Activated CD4-positive, alpha-beta memory T cell treated with anti-CD3 and anti-CD28 coated beads, Interleukin-2, amount 10 ng/mL, durations not matched to agents 7 days and 5 days (primary cell): ENCODE results near the gene PPP2R5C. TPM values are rescaled to one million over a fixed set of nuclear protein-coding genes. Genes with fewer than 3 reads are reported as not detected.
A peak's percentile ranks its signal among the peaks of the same experiment; 100 is the strongest.
"Not testable (repeated sequence)": the region's sequence is repeated elsewhere in the genome, so short reads cannot be mapped to it uniquely, and the experiment has no call there.

ENCODE experiments used
- CTCF ChIA-PET: fragments of 350-600 bp; sonication (Branson Sonifier 250); formaldehyde crosslinking; loops from one replicate; lab custom pipeline; 2021; ENCODE audit warnings: antibody characterized with exemption, inconsistent platforms; lab: Charles Lee
- POLR2A ChIA-PET: fragments of 350-600 bp; sonication (Branson Sonifier 250); formaldehyde crosslinking; loops from one replicate; lab custom pipeline; 2021; ENCODE audit warnings: antibody characterized with exemption; lab: Charles Lee
- DNase-seq: peaks from one replicate; pipeline ENCODE4 v3.0.0-alpha.2; 2020
- H3K27ac Mint-ChIP-seq: one replicate; pipeline ENCODE4 v1.8.0; 2021; ENCODE audit warnings: mild to moderate bottlenecking, mixed read lengths
- H3K27me3 Mint-ChIP-seq: one replicate; pipeline ENCODE4 v1.8.0; 2021; ENCODE audit warnings: mixed read lengths
- H3K36me3 Mint-ChIP-seq: one replicate; pipeline ENCODE4 v1.8.0; 2021; ENCODE audit warnings: low read depth, mixed read lengths
- H3K4me1 Mint-ChIP-seq: one replicate; pipeline ENCODE4 v1.8.0; 2021; ENCODE audit warnings: mixed read lengths
- H3K4me3 Mint-ChIP-seq: one replicate; pipeline ENCODE4 v1.8.0; 2021; ENCODE audit warnings: mild to moderate bottlenecking, mixed read lengths
- H3K9me3 Mint-ChIP-seq: one replicate; pipeline ENCODE4 v1.8.0; 2021; ENCODE audit warnings: mixed read lengths
- total RNA-seq, 2 experiments: library from RNA; stranded (reverse); gene quantifications; one replicate each; pipeline ENCODE4 v1.2.3, GENCODE V29; 2021

Gene PPP2R5C
- total RNA-seq, 2 experiments from 2014 or later = 338 to 348 TPM

DNA sequence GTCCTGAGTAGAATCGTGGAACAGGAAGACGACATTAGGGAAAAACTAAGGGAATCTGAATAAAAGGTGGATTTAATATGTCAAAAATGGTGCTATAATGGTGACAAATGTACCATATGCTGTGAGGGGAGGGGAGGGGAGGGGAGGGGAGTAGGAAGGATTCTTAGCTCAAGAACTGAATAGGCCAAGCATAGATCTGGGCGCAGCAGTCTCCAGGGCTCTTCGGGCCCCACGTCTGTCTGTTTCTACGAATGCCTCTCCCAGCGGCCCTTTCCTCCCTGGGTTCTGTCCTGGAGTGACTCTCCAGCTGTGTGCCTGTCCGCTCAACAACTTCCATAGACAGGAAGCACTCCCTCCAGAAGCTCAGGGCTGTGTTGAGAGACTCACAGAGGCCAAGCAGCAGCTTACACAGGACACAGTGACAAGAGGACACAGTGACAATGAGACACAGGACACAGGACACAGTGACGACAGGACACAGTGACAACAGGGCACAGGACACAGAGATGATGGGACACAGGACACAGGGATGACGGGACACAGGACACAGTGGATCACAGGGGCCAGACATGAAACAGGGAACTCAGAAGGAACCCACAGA lies 42.4 kb upstream of the PPP2R5C start:
- POLR2A ChIA-PET = interaction anchor here (1.6 to 5.2 kb wide), 3 partner anchors 12 to 96 kb away, joined by 3 to 59 read pairs (median 29); no protein-coding TSS in a partner anchor
- Mint-ChIP-seq H3K36me3 (peaks cover 3% of the 10 kb centered on the region), H3K9me3 (peaks cover 4% of the 10 kb centered on the region), H3K4me3 (no peak overlapping the region), H3K27me3 (no peaks in the 10 kb centered on the region), H3K4me1 (peaks cover 54% of the 10 kb centered on the region), H3K27ac (no peak overlapping the region)
- CTCF ChIA-PET = interaction anchor here (0.8 to 1.1 kb wide), 3 partner anchors 10 to 12 kb away, joined by 3 to 6 read pairs (median 3); no protein-coding TSS in a partner anchor
- no peak for DNase-seq

DNA sequence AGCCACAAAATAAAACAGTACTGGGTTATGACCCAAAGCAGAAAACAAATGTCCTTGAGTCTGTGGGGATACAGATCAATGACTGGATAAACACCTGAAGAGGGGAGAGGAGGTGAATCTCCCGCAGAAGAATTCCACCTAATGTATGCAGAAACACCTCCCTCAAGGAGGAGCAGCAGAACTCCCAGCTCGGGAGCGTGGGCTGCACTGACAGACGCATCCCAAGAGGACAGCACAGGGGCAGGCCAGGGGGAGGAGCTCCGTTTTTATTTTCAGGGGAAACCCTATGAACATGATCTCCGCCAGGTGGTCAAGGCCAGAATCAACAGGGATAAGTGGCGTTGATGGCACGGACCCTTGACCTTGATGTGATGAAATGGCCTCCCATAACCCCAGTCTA lies 41.8 kb upstream of the PPP2R5C start:
- ChIA-PET POLR2A (interaction anchor here (1.6 to 5.2 kb wide), 3 partner anchors 12 to 96 kb away, joined by 3 to 59 read pairs (median 29); no protein-coding TSS in a partner anchor), CTCF (interaction anchor here (0.8 to 1.0 kb wide), 2 partner anchors 10 to 12 kb away, joined by 3 read pairs; no protein-coding TSS in a partner anchor)
- Mint-ChIP-seq H3K27ac (peak overlapping the region; percentile 48), H3K27me3 (no peaks in the 10 kb centered on the region), H3K4me3 (no peak overlapping the region), H3K4me1 (peaks cover 52% of the 10 kb centered on the region), H3K9me3 (no peaks in the 10 kb centered on the region), H3K36me3 (no peaks in the 10 kb centered on the region)
- no peak for DNase-seq

DNA sequence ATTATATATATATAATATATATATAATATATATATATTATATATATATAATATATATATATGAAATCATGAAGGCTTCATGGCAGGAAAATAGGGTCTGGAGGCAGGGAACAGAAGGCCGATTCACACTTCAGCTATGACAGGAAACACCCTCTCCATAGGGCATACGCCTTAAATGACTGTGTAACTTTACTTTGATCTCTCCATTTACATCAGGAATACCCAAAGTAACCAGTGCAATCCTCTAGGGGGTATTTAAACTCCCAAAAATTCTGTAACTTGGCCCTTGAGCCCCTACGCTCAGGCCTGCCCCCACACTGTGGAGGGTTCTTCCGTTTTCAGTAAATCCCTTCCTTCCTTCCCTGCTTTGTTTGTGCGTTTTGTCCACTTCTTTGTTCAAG lies 40.4 kb upstream of the PPP2R5C start:
- DNase-seq = no peak
- Mint-ChIP-seq H3K36me3 (no peaks in the 10 kb centered on the region), H3K27ac (peak overlapping the region; percentile 100), H3K4me3 (no peak overlapping the region), H3K9me3 (no peaks in the 10 kb centered on the region), H3K27me3 (no peaks in the 10 kb centered on the region), H3K4me1 (peaks cover 50% of the 10 kb centered on the region)
- ChIA-PET CTCF (interaction anchor here (0.7 to 3.4 kb wide), 8 partner anchors 10 to 1229 kb away, joined by 3 to 39 read pairs (median 8); no protein-coding TSS in a partner anchor), POLR2A (interaction anchor here (0.8 to 5.2 kb wide), 19 partner anchors 10 to 419 kb away, joined by 3 to 59 read pairs (median 7); partner anchors contain the start of gene WDR20)

DNA sequence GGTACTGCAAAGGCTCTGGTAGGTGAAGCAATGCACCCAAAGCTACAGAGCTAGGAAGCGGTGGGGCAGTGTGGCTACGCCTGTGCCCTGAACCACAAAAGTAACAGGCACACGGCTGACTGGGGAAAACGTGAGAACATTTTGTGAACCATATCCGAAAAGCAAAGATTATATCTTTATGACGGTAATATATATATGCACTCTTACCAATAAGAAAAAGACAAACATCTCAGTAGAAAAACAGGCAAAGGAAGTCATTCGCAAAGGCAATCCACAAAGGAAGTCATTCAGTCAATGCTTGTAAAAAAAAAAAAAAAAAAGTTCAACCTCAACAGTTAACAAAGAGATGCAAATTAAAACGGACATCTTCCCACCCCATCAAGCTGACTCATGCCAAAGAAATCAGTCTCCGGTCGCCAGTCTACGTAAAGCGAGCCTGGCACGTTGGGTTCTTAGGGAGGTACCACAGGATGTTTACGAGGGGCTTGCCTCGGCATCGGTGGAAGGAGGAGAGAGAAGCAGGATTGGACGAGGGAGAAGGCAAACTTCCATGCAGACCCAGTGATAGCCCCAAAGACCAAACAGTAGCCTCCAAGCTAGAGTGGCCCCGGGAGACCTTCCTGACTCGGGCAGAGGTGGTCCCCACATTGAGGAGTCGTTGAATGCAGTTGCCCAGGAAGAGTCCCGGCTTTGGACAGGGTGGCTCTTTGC lies 39.4 kb upstream of the PPP2R5C start:
- H3K27me3 Mint-ChIP-seq = no peaks in the 10 kb centered on the region
- H3K4me1 Mint-ChIP-seq = peaks cover 44% of the 10 kb centered on the region
- ChIA-PET POLR2A (interaction anchor here (0.8 to 5.2 kb wide), 25 partner anchors 9 to 1482 kb away, joined by 3 to 59 read pairs (median 6); partner anchors contain the start of genes CINP, HSP90AA1, TECPR2 and WDR20), CTCF (interaction anchor here (0.7 to 3.4 kb wide), 14 partner anchors 9 to 1230 kb away, joined by 3 to 39 read pairs (median 3); no protein-coding TSS in a partner anchor)
- H3K27ac Mint-ChIP-seq = peak overlapping the region; percentile 100
- H3K4me3 Mint-ChIP-seq = peak overlapping the region; percentile 74
- H3K36me3 Mint-ChIP-seq = no peaks in the 10 kb centered on the region
- DNase-seq = peak; percentile 89
- no peaks in the 10 kb centered on the region for H3K9me3 Mint-ChIP-seq

GRCh38 chr14:101723061-101723595 lies 38.4 kb upstream of the PPP2R5C start:
- ChIA-PET CTCF (interaction anchor here (0.6 to 3.4 kb wide), 9 partner anchors 8 to 1668 kb away, joined by 3 to 39 read pairs (median 6); no protein-coding TSS in a partner anchor), POLR2A (interaction anchor here (1.7 to 5.2 kb wide), 11 partner anchors 8 to 363 kb away, joined by 6 to 59 read pairs (median 18); partner anchors contain the start of gene HSP90AA1)
- H3K4me1 Mint-ChIP-seq = peaks cover 44% of the 10 kb centered on the region
- H3K9me3 Mint-ChIP-seq = no peaks in the 10 kb centered on the region
- H3K4me3 Mint-ChIP-seq = peak overlapping the region; percentile 52
- peak overlapping the region; percentile 100 for H3K27ac Mint-ChIP-seq
- DNase-seq = no peak
- H3K27me3 Mint-ChIP-seq = no peaks in the 10 kb centered on the region
- H3K36me3 Mint-ChIP-seq = peaks cover under 1% of the 10 kb centered on the region

- CTCF ChIA-PET, H3K9me3 Mint-ChIP-seq, H3K4me3 Mint-ChIP-seq, H3K27me3 Mint-ChIP-seq, DNase-seq: not testable (repeated sequence)
- POLR2A ChIA-PET = interaction anchor here (1.2 to 2.2 kb wide), 2 partner anchors 86 to 100 kb away, joined by 3 to 6 read pairs; no protein-coding TSS in a partner anchor
- peaks cover 11% of the 10 kb centered on the region for H3K36me3 Mint-ChIP-seq
- H3K27ac Mint-ChIP-seq = peak overlapping the region; percentile 7
- H3K4me1 Mint-ChIP-seq = peaks cover 42% of the 10 kb centered on the region
Observed at GRCh38 chr14:101725652-101726051, 35.9 kb upstream of the PPP2R5C start.

DNA sequence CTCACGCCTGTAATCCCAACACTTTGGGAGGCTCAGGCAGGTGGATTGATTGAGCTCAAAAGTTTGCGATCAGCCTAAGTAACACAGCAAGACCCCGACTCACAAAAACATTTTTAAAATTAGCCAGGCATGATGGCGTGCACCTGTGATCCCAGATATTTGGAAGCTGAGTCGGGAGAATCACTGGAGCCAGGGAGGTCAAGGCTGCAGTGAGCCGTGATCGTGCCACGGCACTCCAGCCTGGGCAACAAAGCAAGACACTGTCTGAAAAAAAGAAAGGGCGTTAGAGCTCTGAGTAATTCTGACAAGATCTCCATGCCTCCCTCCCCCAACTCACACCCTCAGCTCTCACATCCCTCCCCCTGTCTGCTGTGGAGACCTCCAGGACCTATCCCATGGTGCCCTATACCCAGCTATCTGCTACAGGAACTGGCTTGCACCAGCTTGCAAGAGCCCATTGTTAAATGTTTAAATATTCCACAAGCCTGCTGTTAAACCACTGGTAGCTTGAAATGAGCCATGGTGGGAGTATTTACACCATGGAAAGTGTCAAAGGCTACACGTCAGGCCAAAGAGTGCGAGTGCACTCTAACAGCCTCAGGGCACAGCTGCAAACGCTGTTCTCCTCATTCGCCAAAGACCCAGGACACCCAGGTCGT lies 35.1 kb upstream of the PPP2R5C start:
- Mint-ChIP-seq H3K4me3 (no peak overlapping the region), H3K27me3 (no peaks in the 10 kb centered on the region), H3K36me3 (peaks cover 11% of the 10 kb centered on the region), H3K4me1 (peaks cover 46% of the 10 kb centered on the region), H3K9me3 (no peaks in the 10 kb centered on the region), H3K27ac (no peak overlapping the region)
- DNase-seq = no peak
- ChIA-PET POLR2A (interaction anchor here (0.9 to 2.2 kb wide), 3 partner anchors 20 to 99 kb away, joined by 3 to 6 read pairs (median 3); no protein-coding TSS in a partner anchor), CTCF (no interaction called here)

DNA sequence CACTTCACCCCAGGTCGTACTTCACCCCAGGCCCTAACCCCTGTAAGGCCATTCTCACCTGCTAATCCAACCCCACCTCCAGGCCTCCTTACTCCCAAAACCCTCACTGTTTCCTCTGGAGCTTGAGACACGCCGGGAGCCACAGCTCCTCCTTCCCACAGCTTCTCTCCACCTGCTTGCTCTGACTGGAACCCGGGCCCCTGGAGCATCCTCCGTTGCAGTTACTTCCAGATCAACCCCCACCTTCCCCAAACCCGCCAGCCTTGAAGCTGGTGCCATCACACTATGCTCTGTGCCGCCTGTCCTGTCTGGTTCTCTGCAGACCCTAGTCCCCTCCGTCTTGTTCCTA lies 34.6 kb upstream of the PPP2R5C start:
- no peak overlapping the region for H3K27ac Mint-ChIP-seq
- H3K4me3 Mint-ChIP-seq = no peak overlapping the region
- no peaks in the 10 kb centered on the region for H3K27me3 Mint-ChIP-seq
- POLR2A ChIA-PET = interaction anchor here (0.9 to 2.2 kb wide), 2 partner anchors 20 to 85 kb away, joined by 3 to 6 read pairs; no protein-coding TSS in a partner anchor
- H3K9me3 Mint-ChIP-seq = no peaks in the 10 kb centered on the region
- H3K4me1 Mint-ChIP-seq = peaks cover 47% of the 10 kb centered on the region
- peaks cover 13% of the 10 kb centered on the region for H3K36me3 Mint-ChIP-seq
- CTCF ChIA-PET = no interaction called here
- DNase-seq = no peak

GRCh38 chr14:101727611-101728366 lies 33.7 kb upstream of the PPP2R5C start:
- Mint-ChIP-seq H3K27me3 (no peaks in the 10 kb centered on the region), H3K36me3 (peaks cover 15% of the 10 kb centered on the region), H3K4me3 (no peak overlapping the region), H3K4me1 (peaks cover 46% of the 10 kb centered on the region), H3K9me3 (no peaks in the 10 kb centered on the region), H3K27ac (no peak overlapping the region)
- ChIA-PET CTCF (no interaction called here), POLR2A (no interaction called here)
- no peak for DNase-seq

- Mint-ChIP-seq H3K27ac (no peak overlapping the region), H3K4me3 (no peak overlapping the region), H3K27me3 (no peaks in the 10 kb centered on the region), H3K9me3 (no peaks in the 10 kb centered on the region), H3K36me3 (peaks cover 15% of the 10 kb centered on the region), H3K4me1 (peaks cover 45% of the 10 kb centered on the region)
- CTCF ChIA-PET = no interaction called here
- DNase-seq = no peak
- POLR2A ChIA-PET = no interaction called here
Observed at GRCh38 chr14:101728367-101728742, 33.2 kb upstream of the PPP2R5C start.

DNA sequence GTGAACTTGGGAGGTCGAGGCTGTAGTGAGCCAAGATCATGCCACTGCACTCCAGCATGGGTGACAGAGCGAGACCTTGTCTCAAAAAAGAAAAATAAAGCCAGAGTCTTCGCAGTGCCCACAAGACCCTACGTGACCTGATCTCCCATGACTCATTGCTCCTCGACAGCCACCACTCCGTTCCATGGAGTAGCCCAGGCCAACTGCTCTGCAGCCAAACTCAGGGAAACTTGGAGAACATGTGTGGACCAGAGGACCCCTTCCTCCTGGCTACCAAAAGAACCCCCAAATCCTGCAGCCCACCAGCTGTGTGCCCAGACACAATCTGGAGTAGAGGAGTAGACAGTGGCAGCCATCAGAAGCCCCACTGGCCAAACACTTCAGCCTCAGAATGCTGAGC lies 32.1 kb upstream of the PPP2R5C start:
- H3K27ac Mint-ChIP-seq = no peak overlapping the region
- DNase-seq = no peak
- peaks cover 50% of the 10 kb centered on the region for H3K4me1 Mint-ChIP-seq
- H3K4me3 Mint-ChIP-seq = no peak overlapping the region
- peaks cover 15% of the 10 kb centered on the region for H3K36me3 Mint-ChIP-seq
- POLR2A ChIA-PET = interaction anchor here (1.1 to 3.0 kb wide), 3 partner anchors 7 to 80 kb away, joined by 3 to 56 read pairs (median 15); no protein-coding TSS in a partner anchor
- H3K9me3 Mint-ChIP-seq = no peaks in the 10 kb centered on the region
- no peaks in the 10 kb centered on the region for H3K27me3 Mint-ChIP-seq
- CTCF ChIA-PET = no interaction called here
